ENCODE measurements around the gene SLC25A42.

Gene SLC25A42

DNA sequence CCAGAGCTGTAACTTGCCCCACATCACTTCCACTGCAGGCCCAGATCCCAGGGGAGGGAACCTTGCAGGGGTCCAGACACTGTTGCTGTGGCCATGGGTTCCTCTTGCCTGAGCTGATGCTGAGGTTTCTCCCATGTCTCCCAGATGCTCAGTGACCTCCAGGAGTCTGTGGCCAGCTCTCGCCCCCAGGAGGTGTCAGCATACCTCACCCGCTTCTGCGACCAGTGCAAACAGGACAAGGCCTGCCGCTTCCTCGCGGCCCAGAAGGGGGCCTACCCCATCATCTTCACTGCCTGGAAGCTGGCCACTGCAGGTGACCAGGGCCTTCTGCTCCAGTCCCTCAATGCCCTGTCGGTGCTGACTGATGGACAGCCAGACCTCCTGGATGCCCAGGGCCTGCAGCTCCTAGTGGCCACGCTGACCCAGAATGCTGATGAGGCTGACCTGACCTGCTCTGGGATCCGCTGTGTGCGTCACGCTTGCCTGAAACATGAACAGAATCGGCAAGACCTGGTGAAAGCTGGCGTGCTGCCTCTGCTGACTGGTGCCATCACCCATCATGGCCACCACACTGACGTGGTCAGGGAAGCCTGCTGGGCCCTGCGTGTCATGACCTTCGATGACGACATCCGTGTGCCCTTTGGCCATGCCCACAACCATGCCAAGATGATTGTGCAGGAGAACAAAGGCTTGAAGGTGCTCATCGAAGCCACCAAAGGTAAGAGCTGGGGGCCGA, 12.1 kb upstream of the SLC25A42 start:
- no peak for DNase-seq (ENCODE audit: low read depth in 2 of 2)

DNA sequence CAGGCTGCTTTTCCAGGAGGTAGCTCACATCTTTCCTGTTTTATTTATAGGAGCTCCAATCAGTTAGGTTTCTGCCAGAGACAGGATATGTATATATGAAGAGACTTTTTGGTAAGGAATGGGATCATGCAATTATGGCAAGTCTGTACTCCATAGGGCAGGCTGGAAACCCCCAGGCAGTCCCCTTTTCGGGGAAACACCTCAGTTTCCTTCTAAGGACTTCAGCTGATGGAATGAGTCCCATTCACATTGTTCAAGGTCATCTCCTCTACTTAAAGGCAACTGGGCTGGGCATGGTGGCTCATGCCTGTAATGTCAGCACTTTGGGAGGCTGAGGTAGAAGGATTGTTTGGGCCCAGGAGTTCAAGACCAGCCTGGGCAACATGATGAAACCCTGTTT, 10.9 kb upstream of the SLC25A42 start:
- no peak for DNase-seq (ENCODE audit: low read depth in 2 of 2)

DNA sequence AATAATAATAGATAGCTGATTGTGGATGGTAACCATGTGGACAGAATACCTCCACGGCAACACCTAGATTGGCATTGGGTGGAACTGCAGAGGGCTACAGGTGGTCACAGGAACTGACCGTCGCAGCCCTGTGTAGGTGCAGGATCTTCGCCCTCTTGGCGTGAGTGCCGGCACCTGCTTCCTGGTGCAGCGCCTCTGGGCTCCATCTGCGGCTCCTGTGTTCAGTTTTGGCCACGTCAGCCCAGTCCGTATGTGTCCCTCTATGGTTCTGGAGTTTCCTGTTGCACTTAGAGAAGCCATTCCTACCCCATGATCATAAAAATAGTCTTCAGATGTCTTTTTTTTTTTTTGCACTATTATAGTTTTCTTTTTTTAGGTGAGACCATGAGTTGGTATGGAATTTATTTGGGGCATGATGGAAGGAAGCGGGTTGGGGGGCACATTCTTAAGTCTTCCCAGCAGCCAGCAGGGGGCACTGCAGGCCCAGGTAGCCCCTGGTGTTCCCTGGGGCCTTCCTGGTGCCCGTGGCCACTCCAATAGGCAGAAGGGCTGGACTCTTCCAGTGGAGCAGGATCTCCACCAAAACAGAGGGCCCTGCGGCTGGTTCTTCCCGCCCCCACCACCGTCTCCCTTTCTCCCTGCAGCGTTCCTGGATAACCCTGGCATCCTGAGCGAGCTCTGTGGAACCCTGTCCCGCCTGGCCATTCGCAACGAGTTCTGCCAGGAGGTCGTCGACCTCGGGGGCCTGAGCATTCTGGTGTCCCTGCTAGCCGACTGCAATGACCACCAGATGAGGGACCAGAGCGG, 10.1 kb upstream of the SLC25A42 start:
- DNase-seq (ENCODE audit: low read depth in 2 of 2) = no peak

DNA sequence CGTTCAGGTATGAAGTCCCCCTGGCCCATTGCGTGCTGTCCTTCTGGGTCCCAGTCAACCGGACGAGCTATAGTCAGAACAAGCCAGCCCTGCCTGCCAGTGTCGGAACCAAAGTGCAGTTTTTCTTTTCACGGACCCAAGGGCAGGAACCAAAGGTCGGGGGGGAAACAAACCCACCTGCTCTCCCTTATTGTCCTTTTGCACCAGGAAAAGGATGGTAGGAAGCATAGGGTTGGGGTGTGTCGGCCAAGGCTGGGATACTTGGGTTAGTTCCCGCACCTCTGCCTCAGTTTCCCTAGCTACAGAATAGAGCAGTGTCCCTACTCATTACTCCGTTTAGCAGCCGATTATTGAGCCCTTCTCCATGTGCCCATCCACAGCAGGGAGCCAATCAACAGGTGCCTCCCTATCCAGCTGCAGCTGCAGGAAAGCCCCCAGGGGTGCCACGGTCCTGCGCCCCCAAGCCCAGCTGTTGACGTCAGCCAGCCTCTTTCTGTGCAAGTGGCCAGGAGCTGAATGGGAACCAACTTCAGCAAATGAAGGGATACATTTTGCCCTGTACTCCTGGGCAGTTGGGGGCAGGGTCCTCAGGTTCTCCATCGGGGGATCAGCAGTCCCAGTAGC, 9.4 kb upstream of the SLC25A42 start:
- no peak for DNase-seq (ENCODE audit: low read depth in 2 of 2)

DNA sequence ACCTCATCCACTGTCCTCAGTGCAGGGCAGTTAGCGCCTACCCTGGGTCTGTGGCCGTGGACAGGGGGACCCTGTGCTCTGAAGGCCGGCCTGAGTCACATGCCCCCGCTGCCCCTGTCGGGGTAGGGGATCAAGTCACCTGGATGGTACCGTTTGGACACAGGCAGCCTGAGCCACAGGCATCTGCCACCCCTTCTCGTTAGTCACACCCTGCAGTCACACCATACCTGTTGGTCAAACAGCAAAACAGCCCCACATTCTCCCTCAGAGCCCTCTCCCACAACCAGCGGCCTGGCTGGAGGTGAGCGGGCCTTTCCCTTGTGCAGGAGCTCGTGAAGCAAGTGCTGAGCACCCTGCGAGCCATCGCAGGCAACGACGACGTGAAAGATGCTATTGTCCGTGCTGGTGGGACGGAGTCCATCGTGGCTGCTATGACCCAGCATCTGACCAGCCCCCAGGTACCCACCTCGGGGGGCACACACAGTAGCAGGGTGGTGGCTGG, 8.8 kb upstream of the SLC25A42 start:
- no peak for DNase-seq (ENCODE audit: low read depth in 2 of 2)

DNA sequence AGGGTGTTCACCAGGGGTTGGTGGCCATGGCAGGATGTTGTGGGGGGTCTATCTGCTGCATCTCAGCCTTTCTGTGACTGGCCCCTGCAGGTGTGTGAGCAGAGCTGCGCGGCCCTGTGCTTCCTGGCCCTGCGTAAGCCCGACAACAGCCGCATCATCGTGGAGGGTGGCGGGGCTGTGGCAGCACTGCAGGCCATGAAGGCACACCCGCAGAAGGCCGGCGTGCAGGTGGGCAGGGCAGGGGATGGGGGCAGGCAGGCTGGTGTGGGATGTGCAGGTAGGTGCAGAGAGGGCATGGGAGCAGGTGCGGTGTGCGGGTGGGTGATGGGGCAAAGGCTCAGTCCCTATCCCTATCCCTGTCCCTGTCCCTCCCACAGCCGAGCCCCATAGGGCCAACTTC, 8.1 kb upstream of the SLC25A42 start:
- no peak for DNase-seq (ENCODE audit: low read depth in 2 of 2)

DNA sequence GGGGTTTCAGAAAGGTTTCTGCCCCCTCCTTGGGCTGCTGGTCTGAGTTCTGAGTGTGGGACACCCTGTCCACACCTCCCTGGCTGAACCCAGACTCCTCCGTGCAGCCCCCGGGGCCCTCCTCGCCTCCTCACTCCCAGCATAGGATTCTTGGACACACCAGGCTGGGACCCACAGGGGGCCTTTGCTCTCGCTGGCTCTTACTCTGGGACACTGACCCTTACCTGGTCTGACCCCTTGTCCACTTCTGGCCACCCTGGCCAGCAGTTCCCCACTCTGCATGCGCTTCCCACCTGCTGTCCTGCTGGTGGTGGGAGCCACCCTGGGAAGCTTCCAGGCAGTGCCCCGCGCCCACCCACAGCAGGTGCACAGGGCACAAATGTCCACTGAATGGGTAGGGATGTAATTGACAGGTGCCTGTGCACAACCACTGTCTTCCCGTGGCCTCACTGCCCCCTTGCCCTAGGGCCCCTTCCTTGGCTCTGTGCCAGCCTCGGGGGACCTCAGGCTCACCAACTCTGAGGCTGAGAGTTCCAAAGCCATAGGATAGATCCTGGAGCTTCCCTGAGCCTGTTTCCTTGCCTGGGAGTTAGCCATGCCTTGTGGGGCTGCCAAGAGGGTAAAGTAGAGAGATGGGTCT, 7.0 kb upstream of the SLC25A42 start:
- DNase-seq (ENCODE audit: low read depth in 2 of 2) = no peak

DNA sequence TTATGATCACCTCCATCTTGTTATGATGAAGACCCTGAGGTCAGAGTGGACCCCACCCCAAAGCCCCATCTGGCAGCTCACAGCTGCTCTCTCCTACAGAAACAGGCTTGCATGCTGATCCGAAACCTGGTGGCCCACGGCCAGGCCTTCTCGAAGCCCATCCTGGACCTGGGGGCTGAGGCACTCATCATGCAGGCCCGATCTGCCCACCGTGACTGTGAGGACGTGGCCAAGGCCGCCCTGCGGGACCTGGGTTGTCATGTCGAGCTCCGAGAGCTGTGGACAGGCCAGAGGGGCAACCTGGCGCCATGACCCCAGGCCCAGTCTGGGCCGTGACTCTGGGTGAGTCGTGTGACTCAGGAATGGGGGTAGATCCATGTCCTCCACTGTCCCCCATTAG, 6.5 kb upstream of the SLC25A42 start:
- DNase-seq (ENCODE audit: low read depth in 2 of 2) = no peak

DNA sequence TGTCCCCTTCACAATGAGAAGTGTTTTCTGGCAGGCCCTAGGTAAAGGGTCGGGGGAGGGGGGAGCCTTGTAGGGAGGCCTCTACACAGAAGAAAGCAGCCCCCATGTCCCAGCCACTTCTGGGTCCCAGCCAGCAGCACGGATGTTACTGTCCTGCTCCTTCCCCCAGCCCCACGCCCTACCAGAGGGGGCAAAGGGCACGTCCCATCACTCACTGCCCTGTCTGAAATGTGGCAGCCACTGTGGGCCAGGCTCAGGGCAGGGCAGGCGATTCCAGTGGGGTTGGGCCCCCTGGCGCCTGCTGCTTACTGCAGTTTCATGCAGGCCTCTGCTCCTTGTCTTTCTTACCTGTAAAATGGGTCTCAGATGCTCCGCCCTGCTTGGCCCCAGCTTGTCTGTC, 6.1 kb upstream of the SLC25A42 start:
- DNase-seq (ENCODE audit: low read depth in 2 of 2) = no peak

DNA sequence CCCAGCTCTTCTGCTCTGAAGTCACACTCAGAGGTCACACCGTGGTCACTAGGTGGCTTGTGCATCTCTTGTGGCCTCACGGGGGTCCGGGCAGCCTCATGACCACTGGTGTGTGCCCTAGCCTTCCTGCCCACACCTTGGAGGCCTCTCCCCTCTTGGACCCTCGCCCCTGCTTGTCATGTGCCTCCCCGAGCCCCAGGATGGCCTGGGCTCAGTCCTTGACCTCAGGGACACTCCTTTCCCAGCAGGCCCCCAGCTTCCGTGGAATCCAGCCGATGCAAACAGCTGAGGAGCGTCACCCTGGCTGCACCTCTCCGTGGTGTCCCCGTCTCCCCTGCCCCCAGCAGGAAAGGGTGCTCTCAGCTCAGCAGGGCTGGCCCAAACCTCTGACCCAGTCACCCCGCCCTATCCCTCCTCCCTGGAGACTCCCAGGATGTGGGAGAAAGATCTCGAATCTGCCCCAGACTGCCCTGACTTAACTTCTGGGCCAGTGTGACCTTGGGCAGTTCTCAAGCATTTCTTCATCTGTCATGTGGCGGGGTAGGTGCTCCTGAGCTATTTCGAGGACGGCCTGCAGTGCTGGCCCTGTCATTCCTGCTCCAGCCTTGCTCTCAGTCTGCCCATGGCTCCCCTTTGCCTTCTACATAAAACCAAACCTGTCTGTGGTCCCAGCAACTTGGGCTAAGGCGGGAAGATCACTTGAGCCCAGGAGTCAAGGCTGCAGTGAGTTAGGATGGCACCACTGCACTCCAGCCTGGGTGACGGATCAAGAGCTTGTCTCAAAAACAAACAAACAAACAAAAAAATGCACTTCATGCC, 4.6 kb upstream of the SLC25A42 start:
- DNase-seq (ENCODE audit: low read depth in 2 of 2) = no peak

DNA sequence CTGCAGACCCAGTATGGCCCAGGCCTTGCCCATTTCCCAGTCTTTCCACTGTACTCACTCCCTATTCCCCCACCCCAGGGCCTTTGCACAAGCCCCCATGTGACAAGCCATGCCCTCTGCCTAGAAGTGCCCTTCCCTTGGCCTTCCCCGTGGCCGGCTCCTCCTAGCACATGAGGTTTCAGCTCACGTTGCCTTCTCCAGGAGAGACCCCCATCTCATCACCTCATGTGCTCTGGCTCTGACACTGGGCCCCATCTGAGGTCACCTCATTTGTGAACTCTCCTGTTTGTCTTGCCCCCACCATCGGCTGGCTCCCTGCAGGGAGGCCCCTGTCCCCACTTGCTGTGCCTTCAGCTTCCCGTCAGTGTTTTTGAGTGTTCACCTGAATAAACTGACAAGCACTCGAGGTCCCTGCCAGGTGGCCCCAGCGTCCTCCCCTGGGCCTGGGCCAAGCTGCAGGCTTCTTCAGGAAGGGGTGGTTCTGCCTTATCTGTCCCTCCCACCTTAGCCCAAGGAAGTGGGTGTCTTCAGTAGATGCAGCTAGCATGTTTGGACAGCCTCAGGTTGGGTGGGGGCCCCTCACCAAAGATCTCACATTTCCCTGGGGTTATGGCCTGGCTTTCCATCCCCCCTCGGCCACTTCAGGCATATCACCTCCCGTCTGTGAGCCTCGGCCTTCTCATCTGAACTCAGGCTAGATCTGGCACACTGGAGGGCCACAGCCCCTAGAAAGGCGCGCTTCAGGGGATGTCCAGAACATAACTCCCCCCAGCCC, 3.8 kb upstream of the SLC25A42 start:
- DNase-seq (ENCODE audit: low read depth in 2 of 2) = no peak

DNA sequence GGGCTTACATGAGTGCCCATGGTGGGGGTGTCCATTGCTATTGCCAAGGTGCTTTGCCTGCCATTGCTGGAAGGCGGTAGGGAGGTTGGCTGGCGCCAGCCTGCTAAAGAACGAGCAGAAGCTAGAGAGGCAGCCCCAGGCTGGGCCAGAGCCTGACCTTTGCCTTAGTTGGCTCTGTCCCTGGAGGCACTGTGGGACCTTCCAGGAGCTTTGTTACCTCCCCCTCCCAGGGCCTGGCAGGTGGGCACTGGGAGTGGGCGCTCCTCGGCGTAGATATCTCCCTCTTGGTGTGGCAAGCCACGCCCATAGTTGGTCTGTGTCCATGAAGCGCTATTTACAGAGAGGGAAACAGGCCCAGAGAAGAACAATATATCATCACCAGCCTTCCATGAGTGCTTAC, 2.3 kb upstream of the SLC25A42 start:
- DNase-seq (ENCODE audit: low read depth in 2 of 2) = no peak

DNA sequence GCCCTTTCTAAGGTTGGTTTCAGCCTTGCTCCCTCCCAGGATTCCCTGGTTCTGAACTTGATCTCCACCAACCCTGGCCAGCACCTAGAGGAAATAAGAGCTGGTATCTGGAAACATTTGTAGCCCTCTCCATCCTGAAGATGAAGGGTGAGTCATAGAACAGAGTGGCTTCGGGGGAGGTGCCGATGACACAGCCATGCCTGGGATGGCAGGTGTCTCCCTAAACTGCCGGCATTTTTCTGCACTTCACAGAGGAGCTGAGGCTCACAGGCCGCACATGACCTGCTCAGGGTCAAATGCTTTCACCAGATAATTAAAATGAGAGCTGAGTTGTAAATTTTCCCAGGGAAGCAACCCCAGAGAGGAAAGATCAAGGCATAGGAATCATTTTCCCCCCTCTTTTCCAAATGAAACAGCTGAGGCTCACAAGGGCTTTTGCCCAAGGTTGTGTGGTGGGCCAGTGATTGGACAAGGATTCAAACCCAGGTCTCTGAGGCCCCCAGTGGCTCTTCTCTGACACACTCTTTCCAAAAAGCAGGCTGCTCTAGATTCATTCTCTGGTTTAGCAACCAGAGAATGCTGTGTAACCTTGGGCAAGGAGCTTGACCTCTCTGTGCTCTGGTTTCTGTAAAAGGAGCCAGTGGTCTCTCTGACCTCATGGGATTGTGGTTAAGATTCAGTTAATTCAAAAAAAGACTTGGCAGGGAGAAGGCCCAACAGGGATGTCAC, 1.2 kb upstream of the SLC25A42 start:
- peak in 1 of 2 experiments; percentile 22 for DNase-seq (ENCODE audit: low read depth in 2 of 2)

DNA sequence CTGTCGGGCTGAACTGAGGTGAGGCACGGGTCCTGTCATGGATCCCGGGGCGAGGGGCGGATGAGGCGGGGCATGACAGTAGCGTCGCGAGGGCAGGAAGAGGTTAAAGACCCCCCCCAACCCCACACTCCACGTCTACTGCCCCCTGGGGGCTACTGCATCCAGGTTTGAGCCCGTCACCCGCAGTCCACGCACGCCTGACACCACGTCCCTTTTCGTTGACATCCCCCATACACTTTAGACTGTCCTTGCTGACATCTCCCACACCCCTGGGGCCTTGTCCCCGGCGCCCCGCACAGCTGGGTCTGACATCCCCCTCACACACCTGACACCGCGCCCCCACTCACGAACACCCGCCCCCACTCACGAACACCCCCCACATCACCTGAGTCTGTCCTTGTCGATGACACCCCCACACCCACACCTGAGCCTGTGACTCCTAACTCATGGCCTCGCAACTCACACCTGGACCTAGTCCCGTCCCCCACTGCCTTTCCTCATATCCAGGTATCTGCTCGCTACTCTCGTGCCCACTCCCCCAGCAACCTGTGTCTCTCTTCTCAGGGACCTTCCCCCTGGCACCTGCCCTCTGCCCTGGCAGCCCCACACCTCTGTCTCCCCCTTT, 416 bp downstream of the SLC25A42 start:
- DNase-seq (ENCODE audit: low read depth in 2 of 2) = no peak

DNA sequence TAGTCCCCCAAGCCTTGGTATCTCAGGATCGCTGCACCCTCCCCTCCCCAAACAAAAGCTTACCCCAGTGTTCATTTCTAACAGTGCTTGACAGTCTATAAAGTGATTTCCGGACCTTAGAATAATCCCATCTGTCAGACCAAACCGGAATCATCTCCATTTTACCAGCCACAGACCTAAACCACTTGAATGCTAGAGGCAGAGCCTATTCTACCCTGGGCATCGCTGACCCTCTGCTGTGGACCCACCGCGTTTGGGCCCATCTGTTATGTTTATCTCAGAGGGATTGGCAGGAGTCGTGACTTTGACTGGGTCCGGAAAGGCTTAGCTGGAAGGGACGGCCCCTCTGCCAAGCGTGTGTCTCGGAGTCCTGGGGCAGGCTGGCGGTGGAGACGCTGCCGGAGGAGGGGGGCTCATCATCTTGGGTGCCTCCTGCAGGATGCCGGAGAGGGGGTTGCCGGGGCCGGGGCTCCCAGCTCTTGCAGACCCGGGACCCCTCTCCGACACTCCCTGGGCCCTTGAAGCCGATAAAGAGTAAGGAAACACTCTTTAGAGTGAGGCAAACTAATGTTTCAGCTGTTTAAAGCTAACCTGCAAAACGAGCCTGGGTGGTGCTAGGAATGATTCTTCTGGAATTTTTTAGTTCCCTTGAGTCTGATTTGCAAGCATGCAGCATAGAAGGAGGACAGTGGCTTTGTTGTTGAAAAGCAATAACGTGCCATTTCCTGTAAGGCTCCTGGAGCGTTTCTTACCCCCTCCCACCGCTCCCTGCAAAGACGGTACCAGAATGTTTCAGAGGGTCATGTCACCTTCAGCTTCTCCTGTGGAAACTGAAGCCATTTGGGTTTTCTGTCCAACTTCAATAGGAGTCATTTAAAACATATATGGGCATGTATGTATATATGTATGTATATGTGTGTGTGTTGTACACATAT, 1.3 kb downstream of the SLC25A42 start:
- peak; percentile 15 to 24 for DNase-seq (ENCODE audit: low read depth in 2 of 2)

DNA sequence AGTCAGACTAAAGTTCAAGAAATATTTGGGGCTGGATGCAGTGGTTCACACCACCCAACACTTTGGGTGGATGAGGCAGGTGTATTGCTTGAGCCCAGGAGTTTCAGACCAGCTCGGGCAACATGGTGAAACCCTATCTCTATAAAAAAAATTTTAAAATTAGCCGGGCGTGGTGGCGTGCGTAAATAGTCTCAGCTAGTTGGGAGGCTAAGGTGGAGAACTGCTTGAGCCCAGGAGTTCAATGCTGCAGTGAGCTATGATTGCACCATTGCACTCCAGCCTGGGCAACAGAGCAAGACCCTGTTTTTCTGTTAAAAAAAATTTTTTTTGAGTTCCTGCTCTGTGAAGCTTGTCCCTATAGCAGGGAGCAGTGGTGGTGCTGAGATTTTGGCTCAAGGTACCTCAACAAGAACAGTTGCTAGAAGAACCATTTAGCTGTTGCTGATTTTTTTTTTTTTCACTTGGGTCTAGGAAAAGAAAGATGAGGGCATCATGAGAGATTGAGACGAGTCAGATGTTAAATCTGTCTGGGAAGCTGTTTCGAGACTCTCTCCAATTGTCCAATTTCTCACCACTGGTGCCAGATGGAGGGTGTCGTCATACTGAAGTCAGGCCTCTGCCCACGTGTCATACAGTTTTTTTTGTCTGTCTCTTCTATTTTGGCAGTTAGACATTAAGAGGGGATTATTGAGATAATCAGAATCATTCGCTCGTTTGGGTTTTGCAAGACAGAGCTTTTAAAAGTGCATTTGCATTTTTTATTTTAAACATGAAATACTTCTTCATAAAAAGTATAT, 3.7 kb downstream of the SLC25A42 start:
- no peak for DNase-seq (ENCODE audit: low read depth in 2 of 2)
